BJ (cell line): ENCODE results near the gene PLEKHF1. TPM values are rescaled to one million over a fixed set of nuclear protein-coding genes. Genes with fewer than 3 reads are reported as not detected.

Experiments used
- CTCF ChIA-PET: fragments of 350-600 bp; formaldehyde crosslinking; extraction: SDS; loops from one replicate; lab custom pipeline; 2021; ENCODE audit warnings: antibody characterized with exemption, inconsistent platforms; lab: Yijun Ruan, JAX
- POLR2A ChIA-PET: fragments of 300-600 bp; sonication (Branson Sonifier 250); formaldehyde crosslinking; extraction: SDS; loops from one replicate; lab custom pipeline; 2021; ENCODE audit warnings: antibody characterized with exemption; lab: Charles Lee
- DNase-seq: peaks from one replicate; pipeline ENCODE4 v3.0.0-alpha.2; 2011; ENCODE audit warnings: low read depth
- H3K27me3 ChIP-seq: 2 replicates; pipeline ENCODE4 v1.6.0; 2011; ENCODE audit warnings: low read length; ENCODE audit not compliant: control insufficient read depth, insufficient read depth
- H3K36me3 ChIP-seq: 2 replicates; pipeline ENCODE4 v1.5.1; 2011; ENCODE audit warnings: low read length; ENCODE audit not compliant: control insufficient read depth, insufficient read depth
- H3K4me3 ChIP-seq: 2 replicates; pipeline ENCODE4 v1.5.1; 2011; ENCODE audit warnings: low read depth, mild to moderate bottlenecking, control low read depth, low read length
- polyA plus RNA-seq: library from polyadenylated mRNA; depleted of rRNA; stranded (reverse); fragments of >200 nt; gene quantifications from 2 replicates; pipeline ENCODE4 v1.2.3, GENCODE V29; 2011
- TF ChIP-seq, protein P1 (sequence below): IDR thresholded peaks from 2 replicates; pipeline ENCODE4 v1.5.1; 2011; ENCODE audit warnings: low read depth, mild to moderate bottlenecking, control low read depth, inconsistent platforms, low read length, moderate library complexity; ENCODE audit not compliant: insufficient read depth

The PLEKHF1 gene
- polyA plus RNA-seq, 1 experiment = 8.7 TPM

DNA sequence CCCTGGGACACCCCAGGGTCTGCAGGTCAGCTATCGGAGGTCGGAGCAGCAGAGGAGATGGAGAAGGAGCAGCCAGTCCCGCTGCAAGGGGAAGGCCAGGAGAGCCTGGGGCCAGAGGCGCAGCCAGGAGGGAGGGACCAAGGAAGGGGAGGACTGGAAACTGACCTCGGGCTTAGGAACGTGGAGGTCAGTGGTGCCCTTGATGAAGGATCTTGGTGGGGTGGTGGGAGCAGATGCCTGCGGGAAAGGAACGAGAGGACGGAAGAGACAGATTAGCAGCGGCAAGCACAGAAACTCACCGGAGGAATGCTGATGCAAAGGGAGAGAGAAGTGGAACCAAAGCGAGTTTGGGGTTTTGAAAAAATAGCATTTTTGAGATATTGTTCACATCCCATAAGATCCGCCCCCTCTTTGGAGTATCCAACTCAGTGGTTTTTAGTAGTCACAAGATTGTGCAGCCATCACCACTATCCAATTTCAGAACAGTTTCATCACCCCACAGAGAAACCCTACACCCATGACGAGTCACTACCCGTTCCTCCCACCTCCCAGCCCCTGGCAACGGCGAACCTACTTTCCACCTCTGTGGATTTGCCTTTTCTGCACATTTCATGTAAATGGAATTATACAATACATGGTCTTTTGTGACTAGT, 22.1 kb downstream of the PLEKHF1 start:
- Histone ChIP-seq H3K4me3 (peak overlapping the region; percentile 1; the same call in 1 of the 2 replicates), H3K27me3 (no peaks in the 10 kb centered on the region), H3K36me3 (no peaks in the 10 kb centered on the region)
- CTCF ChIA-PET = interaction anchor here (1.8 kb wide), 1 partner anchor 19 kb away, joined by 5 read pairs; no protein-coding TSS in a partner anchor
- POLR2A ChIA-PET = no interaction called here
- TF ChIP-seq, protein P1, sequence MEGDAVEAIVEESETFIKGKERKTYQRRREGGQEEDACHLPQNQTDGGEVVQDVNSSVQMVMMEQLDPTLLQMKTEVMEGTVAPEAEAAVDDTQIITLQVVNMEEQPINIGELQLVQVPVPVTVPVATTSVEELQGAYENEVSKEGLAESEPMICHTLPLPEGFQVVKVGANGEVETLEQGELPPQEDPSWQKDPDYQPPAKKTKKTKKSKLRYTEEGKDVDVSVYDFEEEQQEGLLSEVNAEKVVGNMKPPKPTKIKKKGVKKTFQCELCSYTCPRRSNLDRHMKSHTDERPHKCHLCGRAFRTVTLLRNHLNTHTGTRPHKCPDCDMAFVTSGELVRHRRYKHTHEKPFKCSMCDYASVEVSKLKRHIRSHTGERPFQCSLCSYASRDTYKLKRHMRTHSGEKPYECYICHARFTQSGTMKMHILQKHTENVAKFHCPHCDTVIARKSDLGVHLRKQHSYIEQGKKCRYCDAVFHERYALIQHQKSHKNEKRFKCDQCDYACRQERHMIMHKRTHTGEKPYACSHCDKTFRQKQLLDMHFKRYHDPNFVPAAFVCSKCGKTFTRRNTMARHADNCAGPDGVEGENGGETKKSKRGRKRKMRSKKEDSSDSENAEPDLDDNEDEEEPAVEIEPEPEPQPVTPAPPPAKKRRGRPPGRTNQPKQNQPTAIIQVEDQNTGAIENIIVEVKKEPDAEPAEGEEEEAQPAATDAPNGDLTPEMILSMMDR = no peak
- peak; percentile 90 for DNase-seq

GRCh38 chr19:29687897-29688728, 22.9 kb downstream of the PLEKHF1 start:
- POLR2A ChIA-PET = no interaction called here
- H3K4me3 ChIP-seq = no peak overlapping the region
- no peaks in the 10 kb centered on the region for H3K27me3 ChIP-seq
- no peaks in the 10 kb centered on the region for H3K36me3 ChIP-seq
- CTCF ChIA-PET = interaction anchor here (1.7 to 1.8 kb wide), 2 partner anchors 20 to 78 kb away, joined by 5 to 7 read pairs; no protein-coding TSS in a partner anchor
- no peak for DNase-seq
- TF ChIP-seq, protein P1 = no peak

- no peak for DNase-seq
- ChIA-PET POLR2A (no interaction called here), CTCF (interaction anchor here (1.2 to 1.5 kb wide), 2 partner anchors 80 to 85 kb away, joined by 3 to 7 read pairs; partner anchors contain the start of gene POP4)
- no peaks in the 10 kb centered on the region for H3K27me3 ChIP-seq
- H3K4me3 ChIP-seq = no peak overlapping the region
- H3K36me3 ChIP-seq = no peaks in the 10 kb centered on the region
- TF ChIP-seq, protein P1 = peak; percentile 33; the same call in 1 of the 2 replicates
Observed at GRCh38 chr19:29690842-29691241, 25.6 kb downstream of the PLEKHF1 start.

- POLR2A ChIA-PET = no interaction called here
- CTCF ChIA-PET = interaction anchor here (0.6 to 3.8 kb wide), 26 partner anchors 9 to 185 kb away, joined by 3 to 32 read pairs (median 4); partner anchors contain the start of genes C19orf12, PLEKHF1 and POP4
- TF ChIP-seq, protein P1 = no peak
- Histone ChIP-seq H3K36me3 (no peaks in the 10 kb centered on the region), H3K4me3 (no peak overlapping the region), H3K27me3 (no peaks in the 10 kb centered on the region)
- no peak for DNase-seq
Observed at GRCh38 chr19:29694161-29694560, 28.9 kb downstream of the PLEKHF1 start.
